Right hindlimb (tissue), 1 donor: ENCODE results near the gene APOF.
"Not testable (repeated sequence)": the region's sequence is repeated elsewhere in the genome, so short reads cannot be mapped to it uniquely, and the experiment has no call there.

ENCODE experiments used
- DNase-seq: peaks from one replicate; pipeline ENCODE4 v3.0.0-alpha.2; 2018

The APOF gene

GRCh38 chr12:56326533-56326932 lies 36.1 kb downstream of the APOF start:
- no peak for DNase-seq

- DNase-seq: no peak
Measured at GRCh38 chr12:56326126-56326525, 36.5 kb downstream of the APOF start.

DNA sequence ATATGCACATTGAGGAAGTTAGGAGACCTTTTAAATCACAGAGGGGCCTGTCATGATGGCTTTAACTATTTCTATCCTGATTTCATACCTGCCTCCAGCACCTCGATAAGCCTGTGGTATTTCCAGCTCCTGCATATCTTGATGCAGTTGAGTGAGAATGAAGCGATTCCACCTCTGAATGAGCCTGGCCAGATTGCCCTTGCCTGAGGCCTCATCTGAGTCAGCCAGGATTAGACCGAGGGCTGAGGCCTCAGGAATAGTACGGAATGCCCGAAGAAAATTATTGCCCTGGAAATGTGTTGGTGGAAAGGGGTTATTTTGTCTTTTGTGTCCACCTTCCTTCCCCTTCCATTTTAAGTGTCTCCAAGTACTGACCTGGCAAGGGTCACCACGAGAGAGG lies 38.5 kb downstream of the APOF start:
- no peak for DNase-seq

- not testable (repeated sequence) for DNase-seq
Measured at GRCh38 chr12:56321610-56322009, 41.0 kb downstream of the APOF start.

DNA sequence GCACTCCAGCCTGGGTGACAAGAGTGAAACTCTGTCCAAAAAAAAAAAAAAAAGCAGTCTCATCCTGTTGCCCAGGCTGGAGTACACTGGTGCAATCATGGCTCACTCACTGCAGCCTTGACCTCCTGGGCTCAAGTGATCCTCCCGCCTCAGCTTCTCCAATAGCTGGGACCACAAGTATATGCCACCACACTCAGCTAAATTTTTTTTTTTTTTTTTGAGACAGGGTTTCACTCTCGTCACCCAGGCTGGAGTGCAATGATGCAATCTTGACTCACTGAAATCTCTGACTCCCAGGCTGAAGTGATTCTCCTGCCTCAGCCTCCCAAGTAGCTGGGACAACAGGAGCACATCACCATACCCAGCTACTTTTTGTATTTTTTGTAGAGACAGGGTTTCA lies 41.6 kb downstream of the APOF start:
- no peak for DNase-seq

- DNase-seq: no peak
Measured at GRCh38 chr12:56317675-56318074, 45.0 kb downstream of the APOF start.

DNA sequence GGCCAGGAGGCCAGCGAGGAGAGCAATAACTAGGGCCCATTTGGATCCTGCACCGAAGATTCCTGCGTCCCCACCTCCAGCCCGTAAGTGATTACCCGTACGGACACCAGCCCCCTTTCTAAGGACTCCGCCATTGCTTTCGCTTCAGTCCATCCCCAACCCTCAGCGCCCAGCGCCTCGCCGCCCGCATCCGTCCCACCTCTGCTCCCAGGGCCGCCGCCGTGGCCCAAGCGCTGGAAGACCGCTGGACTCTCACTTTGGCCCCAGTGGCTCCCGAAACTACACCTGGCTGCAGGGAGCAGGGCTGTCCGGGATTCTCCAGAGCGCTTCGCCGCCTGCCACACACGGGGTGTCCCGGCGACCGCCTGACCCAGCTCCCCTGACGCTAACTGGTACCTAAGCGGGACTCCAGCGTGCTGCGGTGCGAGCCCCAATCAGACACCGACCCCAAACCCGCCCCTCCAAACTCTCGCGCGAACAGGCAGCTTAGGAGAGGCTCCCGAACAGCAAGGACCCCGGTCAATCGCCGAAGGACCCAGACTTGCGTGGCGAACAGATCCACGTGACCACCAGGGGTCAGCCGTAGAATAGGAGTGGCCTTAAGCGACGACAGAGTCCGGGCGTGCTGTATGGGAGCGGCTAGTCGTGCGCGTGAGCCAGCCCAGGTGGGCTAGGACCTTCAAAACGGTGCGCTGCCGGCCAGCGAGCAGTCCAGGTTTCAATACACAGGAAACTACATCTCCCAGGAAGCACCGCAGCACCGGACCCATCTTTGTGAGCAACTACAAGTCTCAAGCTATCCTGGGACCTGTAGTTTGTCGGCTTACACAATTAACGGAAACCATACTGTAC lies 46.8 kb downstream of the APOF start, which contains the start of gene CNPY2:
Gene CNPY2, minus strand, starts transcription at position 367 of the 852 bp plus-strand sequence. CDS start 771 bp downstream, outside the sequence.
- DNase-seq: peak; percentile 98

- DNase-seq: peak; percentile 32
Measured at GRCh38 chr12:56315249-56315621, 47.4 kb downstream of the APOF start.

- no peak for DNase-seq
Measured at GRCh38 chr12:56311003-56311402, 51.7 kb downstream of the APOF start.
